Keratinocyte (primary cell): ENCODE data around the gene MAP3K4. TPM values are rescaled to one million over a fixed set of nuclear protein-coding genes. Genes with fewer than 3 reads are reported as not detected.

Source experiments
- DNase-seq: peaks from one replicate; pipeline ENCODE4 v3.0.0-alpha.2; 2011; ENCODE audit warnings: low read depth, missing footprints, low spot score
- FAIRE-seq: peaks from 2 replicates; lab custom pipeline; 2011; peaks lifted over from hg19 to GRCh38; lab: Jason Lieb, UNC
- H2AFZ ChIP-seq: 2 replicates; pipeline ENCODE4 v1.6.0; 2012; ENCODE audit warnings: low read length, control low read depth, inconsistent platforms; ENCODE audit not compliant: control insufficient read depth
- H3K27ac ChIP-seq: 2 replicates; pipeline ENCODE4 v1.5.1; 2011; ENCODE audit warnings: low read length; ENCODE audit not compliant: control insufficient read depth, insufficient read depth
- H3K27me3 ChIP-seq: 3 replicates; pipeline ENCODE4 v1.6.0; 2011; ENCODE audit warnings: low read length; ENCODE audit not compliant: control insufficient read depth, insufficient read depth; ENCODE audit errors: extremely low read depth
- H3K36me3 ChIP-seq, 2 experiments: 2 replicates in 1 of 2; 3 replicates in 1 of 2; pipeline ENCODE4 v1.5.1; 2011; ENCODE audit warnings: low read length in 2 of 2, mild to moderate bottlenecking in 1 of 2; ENCODE audit not compliant: control insufficient read depth in 2 of 2, insufficient read depth in 2 of 2; ENCODE audit errors: extremely low read depth in 1 of 2
- H3K4me1 ChIP-seq: 3 replicates; pipeline ENCODE4 v1.5.1; 2011; ENCODE audit warnings: low read length; ENCODE audit not compliant: control insufficient read depth, insufficient read depth; ENCODE audit errors: extremely low read depth
- H3K4me2 ChIP-seq: 3 replicates; pipeline ENCODE4 v1.6.0; 2011; ENCODE audit warnings: low read depth, low read length; ENCODE audit not compliant: control insufficient read depth, insufficient read depth; ENCODE audit errors: extremely low read depth
- H3K4me3 ChIP-seq, 3 experiments: fragments of 200-600 bp in 1 of 3; sonication (generic) in 1 of 3; 2 replicates in 2 of 3; 3 replicates in 1 of 3; pipeline ENCODE4 v1.5.1; 2011 to 2016; ENCODE audit warnings: low read length in 3 of 3, mild to moderate bottlenecking in 3 of 3, control low read depth in 2 of 3, inconsistent platforms in 1 of 3, low read depth in 1 of 3, mixed read lengths in 1 of 3, mixed run types in 1 of 3, moderate library complexity in 1 of 3; ENCODE audit not compliant: control insufficient read depth in 2 of 3, insufficient read depth in 2 of 3; ENCODE audit errors: extremely low read depth in 1 of 3
- H3K79me2 ChIP-seq: 2 replicates; pipeline ENCODE4 v1.6.0; 2012; ENCODE audit warnings: low read length; ENCODE audit not compliant: control insufficient read depth, insufficient read depth
- H3K9ac ChIP-seq: 3 replicates; pipeline ENCODE4 v1.6.0; 2011; ENCODE audit warnings: low read length; ENCODE audit not compliant: control insufficient read depth, insufficient read depth; ENCODE audit errors: extremely low read depth
- H3K9me1 ChIP-seq: 3 replicates; pipeline ENCODE4 v1.6.0; 2011; ENCODE audit warnings: low read length; ENCODE audit not compliant: control insufficient read depth, insufficient read depth; ENCODE audit errors: extremely low read depth
- H3K9me3 ChIP-seq: 2 replicates; pipeline ENCODE4 v1.5.1; 2012; ENCODE audit warnings: low read depth, low read length; ENCODE audit not compliant: control insufficient read depth
- H4K20me1 ChIP-seq: 3 replicates; pipeline ENCODE4 v1.6.0; 2011; ENCODE audit warnings: low read length; ENCODE audit not compliant: control insufficient read depth, insufficient read depth; ENCODE audit errors: extremely low read depth
- CTCF ChIP-seq, 3 experiments: IDR thresholded peaks in 1 of 3; conservative IDR thresholded peaks in 1 of 3; optimal IDR thresholded peaks in 1 of 3; 2 replicates in 2 of 3; 3 replicates in 1 of 3; pipeline versions ENCODE3 to v1.5.1; 2011; ENCODE audit warnings: low read length in 3 of 3, mild to moderate bottlenecking in 3 of 3, moderate library complexity in 2 of 3, control low read depth in 1 of 3, inconsistent platforms in 1 of 3; ENCODE audit not compliant: insufficient read depth in 2 of 3; ENCODE audit errors: extremely low read depth in 1 of 3
- EZH2 ChIP-seq: IDR thresholded peaks from one replicate; pipeline ENCODE4 v1.6.1; 2012; ENCODE audit warnings: inconsistent platforms, mild to moderate bottlenecking, low read length, moderate library complexity
- dilution Hi-C: fragments of 300-500 bp; cut with MboI; formaldehyde crosslinking; loops from one replicate; pipeline ENCODE4 v1.7.0; 2020; ENCODE audit warnings: low sequenced_read_pairs; ENCODE audit not compliant: extremely low pct_ligation_motif_present
- polyA plus RNA-seq, 5 experiments: library from polyadenylated mRNA; depleted of rRNA in 3 of 5; stranded (reverse) in 3 of 5; stranded (forward) in 1 of 5; unstranded in 1 of 5; fragments of >200 nt; gene quantifications; 1 replicate in 1 of 5; 2 replicates in 3 of 5; 3 replicates in 1 of 5; pipeline versions ENCODE4 v1.2.1 to v1.2.3, GENCODE V29; 2011 to 2012; ENCODE audit warnings: missing spikeins in 2 of 5, low read depth in 1 of 5, low replicate concordance in 1 of 5

MAP3K4 gene
- polyA plus RNA-seq, 1 donor (not counting 4 experiments of a cell fraction or from before 2014, with no cell fraction given) = 12.8 TPM

- H3K79me2 ChIP-seq = peaks cover 31% of the 10 kb centered on the region
- H3K36me3 ChIP-seq = peaks cover 1 to 3% of the 10 kb centered on the region in 2 experiments
- FAIRE-seq (no peak), DNase-seq (no peak)
- H3K4me3 ChIP-seq = no peak overlapping the region
- TF ChIP-seq CTCF (optimal IDR thresholded peaks at IDR 0.05 in 1 of 3, IDR thresholded peaks at IDR 0.05 in 1 of 3, conservative IDR thresholded peaks at IDR 0.05 in 1 of 3; ENCODE audit: extremely low read depth in 1 of 3, insufficient read depth in 2 of 3, low read length in 3 of 3) (no peak), EZH2 (no peak)
- H3K27me3 ChIP-seq = no peaks in the 10 kb centered on the region
- H3K9ac ChIP-seq = no peak overlapping the region
- no peaks in the 10 kb centered on the region for H3K4me1 ChIP-seq
- no peaks in the 10 kb centered on the region for H3K9me3 ChIP-seq
- no peak overlapping the region for H3K4me2 ChIP-seq
- H4K20me1 ChIP-seq = no peaks in the 10 kb centered on the region
- no peak overlapping the region for H3K27ac ChIP-seq
- no peaks in the 10 kb centered on the region for H3K9me1 ChIP-seq
- dilution Hi-C loops = no loop called here
- H2AFZ ChIP-seq = no peak overlapping the region
Measured at GRCh38 chr6:161021543-161021942, 30.0 kb downstream of the MAP3K4 start.

- Histone ChIP-seq H3K27ac (no peak overlapping the region), H3K36me3 (peaks cover 1 to 3% of the 10 kb centered on the region in 2 experiments), H2AFZ (no peak overlapping the region), H3K27me3 (no peaks in the 10 kb centered on the region), H3K79me2 (peaks cover 26% of the 10 kb centered on the region), H3K4me1 (no peaks in the 10 kb centered on the region), H3K9ac (no peak overlapping the region), H3K9me1 (no peaks in the 10 kb centered on the region), H3K9me3 (no peaks in the 10 kb centered on the region), H4K20me1 (no peaks in the 10 kb centered on the region), H3K4me2 (no peak overlapping the region), H3K4me3 (no peak overlapping the region)
- dilution Hi-C loops = no loop called here
- no peak for DNase-seq
- FAIRE-seq = no peak
- TF ChIP-seq CTCF (optimal IDR thresholded peaks at IDR 0.05 in 1 of 3, IDR thresholded peaks at IDR 0.05 in 1 of 3, conservative IDR thresholded peaks at IDR 0.05 in 1 of 3; ENCODE audit: extremely low read depth in 1 of 3, insufficient read depth in 2 of 3, low read length in 3 of 3) (no peak), EZH2 (no peak)
Measured at GRCh38 chr6:161021998-161022743, 30.6 kb downstream of the MAP3K4 start.
